ENCODE measurements around the gene RBM28.

Gene RBM28, protein sequence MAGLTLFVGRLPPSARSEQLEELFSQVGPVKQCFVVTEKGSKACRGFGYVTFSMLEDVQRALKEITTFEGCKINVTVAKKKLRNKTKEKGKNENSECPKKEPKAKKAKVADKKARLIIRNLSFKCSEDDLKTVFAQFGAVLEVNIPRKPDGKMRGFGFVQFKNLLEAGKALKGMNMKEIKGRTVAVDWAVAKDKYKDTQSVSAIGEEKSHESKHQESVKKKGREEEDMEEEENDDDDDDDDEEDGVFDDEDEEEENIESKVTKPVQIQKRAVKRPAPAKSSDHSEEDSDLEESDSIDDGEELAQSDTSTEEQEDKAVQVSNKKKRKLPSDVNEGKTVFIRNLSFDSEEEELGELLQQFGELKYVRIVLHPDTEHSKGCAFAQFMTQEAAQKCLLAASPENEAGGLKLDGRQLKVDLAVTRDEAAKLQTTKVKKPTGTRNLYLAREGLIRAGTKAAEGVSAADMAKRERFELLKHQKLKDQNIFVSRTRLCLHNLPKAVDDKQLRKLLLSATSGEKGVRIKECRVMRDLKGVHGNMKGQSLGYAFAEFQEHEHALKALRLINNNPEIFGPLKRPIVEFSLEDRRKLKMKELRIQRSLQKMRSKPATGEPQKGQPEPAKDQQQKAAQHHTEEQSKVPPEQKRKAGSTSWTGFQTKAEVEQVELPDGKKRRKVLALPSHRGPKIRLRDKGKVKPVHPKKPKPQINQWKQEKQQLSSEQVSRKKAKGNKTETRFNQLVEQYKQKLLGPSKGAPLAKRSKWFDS

DNA sequence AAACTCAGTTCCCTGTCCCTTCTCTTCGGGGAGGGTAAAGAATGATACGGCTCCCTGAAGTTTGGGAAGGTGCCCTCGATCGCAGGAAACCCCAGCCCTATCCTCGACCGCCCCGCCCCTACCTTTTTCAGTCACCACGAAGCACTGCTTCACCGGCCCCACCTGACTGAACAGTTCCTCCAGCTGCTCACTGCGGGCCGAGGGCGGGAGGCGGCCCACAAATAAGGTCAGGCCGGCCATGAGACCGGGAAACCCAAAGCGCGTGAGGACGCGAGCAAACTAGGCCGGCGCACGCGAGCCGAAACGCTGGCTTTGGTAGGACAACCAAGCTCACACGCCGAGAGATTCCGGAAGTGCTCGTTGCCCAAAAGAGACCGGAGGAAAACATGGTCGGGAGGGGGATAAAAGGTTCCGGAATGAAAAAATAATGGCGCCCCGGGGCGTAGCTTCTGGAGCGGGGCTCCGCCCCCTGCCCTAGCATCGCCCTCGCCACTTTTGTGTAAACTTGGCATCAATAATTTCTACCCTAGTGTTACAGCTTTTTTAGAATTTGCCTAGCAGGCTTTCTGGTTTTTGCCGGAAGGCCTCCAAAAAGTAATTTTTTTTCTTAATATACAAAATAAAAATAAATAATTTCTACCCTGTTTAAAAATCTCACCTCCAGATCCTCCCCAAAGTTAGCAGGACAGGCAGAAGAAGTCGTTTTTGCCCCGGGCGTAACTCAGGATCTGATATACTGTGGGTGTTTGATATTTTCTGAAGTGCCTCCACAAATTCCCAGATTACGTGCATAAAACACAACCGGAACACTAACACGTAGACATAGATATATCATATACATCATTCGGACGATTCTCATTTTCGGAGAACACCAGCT is at the start of gene RBM28:
Gene RBM28 (minus strand): TSS at position 355 of the 877 bp plus-strand sequence. CDS start 115 bp downstream, at position 240.
- DNase-seq (ENCODE audit: low spot score), result peak; percentile 96

- DNase-seq (ENCODE audit: low spot score), result no peak
Observed at GRCh38 chr7:128392446-128393327, 49.0 kb upstream of the RBM28 start.

- DNase-seq (ENCODE audit: low spot score), result no peak
Observed at GRCh38 chr7:128391805-128392204, 48.1 kb upstream of the RBM28 start.

- DNase-seq (ENCODE audit: low spot score), result no peak
Observed at GRCh38 chr7:128390871-128391565, 47.3 kb upstream of the RBM28 start.

GRCh38 chr7:128389618-128390329 is 46.1 kb upstream of the RBM28 start:
- no peak for DNase-seq (ENCODE audit: low spot score)

GRCh38 chr7:128389085-128389617 is 45.4 kb upstream of the RBM28 start:
- DNase-seq (ENCODE audit: low spot score), result no peak

DNA sequence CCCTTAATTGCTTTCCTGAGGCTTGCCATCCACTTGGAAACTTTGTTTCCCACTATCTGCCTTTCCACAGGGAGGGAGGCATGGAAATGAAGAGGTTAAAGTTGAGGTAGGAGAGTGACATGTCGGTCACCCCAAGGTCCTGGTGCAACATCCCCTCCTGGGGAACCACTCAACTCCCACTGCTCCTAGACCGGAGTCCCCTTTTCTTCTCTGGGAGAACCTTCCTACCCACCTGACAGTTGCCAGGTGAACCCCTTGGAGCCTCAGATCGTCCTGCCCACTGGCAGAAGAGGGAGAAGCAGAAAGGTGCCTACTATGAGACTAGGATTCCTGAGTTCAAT is 44.4 kb upstream of the RBM28 start:
- DNase-seq (ENCODE audit: low spot score), result no peak

DNA sequence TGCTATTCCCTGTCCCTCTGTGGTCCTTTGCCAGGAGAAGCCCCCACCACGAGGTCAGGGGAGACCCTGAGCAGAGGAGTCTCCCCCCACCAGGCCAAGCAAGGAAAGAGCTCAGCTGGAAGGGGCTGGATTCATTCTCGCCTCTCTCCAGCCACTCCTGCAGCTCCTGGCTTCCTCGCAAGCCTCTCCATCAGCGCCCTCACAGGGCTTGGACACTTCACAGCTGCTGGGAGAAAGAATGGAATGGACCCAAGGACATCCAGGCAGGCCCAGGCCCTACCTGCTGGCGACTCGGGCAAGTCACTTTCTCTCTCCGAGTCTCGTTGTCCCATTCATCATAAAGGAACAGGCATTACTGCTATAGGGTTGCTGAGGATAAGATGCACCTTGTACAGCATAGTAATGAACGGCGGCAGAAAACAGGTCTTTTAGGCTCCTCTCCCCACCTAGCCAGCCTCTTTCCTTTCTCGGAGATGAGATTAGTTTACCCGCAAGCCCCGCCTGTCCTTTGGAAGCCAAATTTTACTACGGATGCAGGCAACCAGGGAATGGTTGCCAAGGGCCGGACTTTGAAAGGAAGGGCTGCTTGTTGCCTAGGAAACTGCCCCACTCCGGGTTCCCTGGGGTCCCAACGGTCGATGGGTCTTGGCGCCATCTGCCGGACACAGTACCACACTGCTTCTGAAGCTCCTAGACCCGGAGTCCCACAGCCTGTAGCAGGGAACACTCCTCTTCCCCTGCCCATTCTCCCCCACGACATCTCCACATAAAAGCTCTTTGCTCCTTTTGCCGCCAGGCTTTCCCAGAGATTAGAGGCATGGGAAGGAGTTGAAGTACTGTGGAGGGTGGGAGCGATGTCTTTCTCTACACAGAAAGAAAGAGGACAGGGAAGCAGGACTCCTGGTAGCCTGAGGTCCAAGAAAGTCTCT is 43.8 kb upstream of the RBM28 start:
- peak; percentile 71 for DNase-seq (ENCODE audit: low spot score)

DNA sequence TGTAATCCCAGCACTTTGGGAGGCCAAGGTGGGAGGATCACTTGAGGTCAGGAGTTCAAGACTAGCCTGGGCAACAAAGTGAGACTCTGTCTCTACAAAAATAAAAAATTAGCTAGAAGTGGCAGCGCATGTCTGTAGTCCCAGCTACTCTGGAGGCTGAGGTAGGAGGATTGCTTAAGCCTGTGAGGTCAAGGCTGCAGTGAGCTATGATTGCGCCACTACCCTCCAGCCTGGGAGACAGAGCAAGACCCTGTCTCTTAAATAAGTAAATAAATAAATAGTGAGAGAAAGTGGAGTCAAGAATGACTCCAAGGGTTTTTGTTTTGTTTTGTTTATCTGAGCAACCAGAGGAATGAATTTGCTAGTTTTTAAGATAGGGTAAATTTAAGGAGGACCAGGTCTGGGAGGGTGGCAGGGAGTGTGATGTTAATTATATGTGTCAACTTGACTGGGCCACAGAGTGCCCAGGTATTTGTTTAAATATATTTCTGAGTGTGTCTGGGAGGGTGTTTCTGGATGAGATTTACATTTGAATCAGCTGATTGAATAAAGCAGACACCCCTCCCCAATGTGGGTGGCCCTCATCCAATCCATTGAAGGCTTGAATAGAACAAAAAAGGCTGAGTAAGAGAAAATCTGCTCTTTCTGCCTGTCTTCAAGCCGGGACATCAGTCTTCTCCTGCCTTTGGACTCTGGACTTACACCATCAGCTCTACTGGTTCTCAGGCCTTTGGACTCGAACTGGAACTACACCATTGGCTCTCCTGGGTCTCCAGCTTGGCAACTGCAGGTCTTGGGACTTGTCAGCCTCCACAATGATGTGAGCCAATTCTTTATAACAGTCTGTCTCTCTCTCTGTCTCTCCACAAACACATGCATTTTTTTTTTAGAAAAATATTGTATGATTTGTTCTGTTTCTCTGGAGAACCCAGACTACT is 42.5 kb upstream of the RBM28 start:
- no peak for DNase-seq (ENCODE audit: low spot score)

DNA sequence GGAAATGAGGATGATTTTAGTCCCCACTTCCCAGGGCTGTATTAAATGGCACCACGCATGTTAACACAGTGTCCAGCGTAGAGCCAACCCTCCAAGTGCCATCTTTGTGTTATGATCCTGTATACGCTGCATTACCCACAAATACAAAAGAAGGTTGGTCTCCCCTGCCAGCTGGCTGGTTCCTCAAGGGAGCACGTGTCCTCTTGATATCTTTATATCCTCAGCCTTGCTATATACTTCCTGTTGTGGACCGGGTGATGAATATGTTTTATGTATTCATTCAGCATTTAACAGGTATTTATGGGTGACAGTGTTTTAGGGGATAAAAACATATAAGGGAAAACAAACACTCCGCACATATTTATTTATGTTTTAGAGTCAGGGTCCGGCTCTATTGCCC is 41.0 kb upstream of the RBM28 start:
- no peak for DNase-seq (ENCODE audit: low spot score)

DNA sequence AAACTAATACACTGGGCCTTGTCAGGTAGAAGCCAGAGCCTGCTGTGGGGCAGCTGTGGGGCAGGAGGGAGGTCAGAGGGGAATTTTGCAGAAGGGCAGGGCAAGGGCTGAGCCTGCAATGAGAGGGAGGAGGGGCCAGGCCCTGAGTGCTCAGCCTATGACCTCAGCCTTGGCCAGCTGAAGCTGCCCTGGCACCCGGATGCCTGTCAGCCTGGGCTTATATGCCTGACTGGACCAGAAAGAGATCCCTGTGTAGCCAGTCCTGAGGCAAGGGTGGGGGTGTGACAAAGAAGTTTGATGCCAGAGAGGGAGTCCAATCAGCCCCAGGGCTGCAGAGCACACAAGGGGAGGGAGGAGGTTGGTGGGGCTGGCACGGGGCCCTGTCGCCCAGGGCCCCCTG is 40.1 kb upstream of the RBM28 start:
- DNase-seq (ENCODE audit: low spot score), result no peak

- DNase-seq (ENCODE audit: low spot score), result no peak
Observed at GRCh38 chr7:128381161-128381821, 37.6 kb upstream of the RBM28 start.

GRCh38 chr7:128380483-128381106 is 36.9 kb upstream of the RBM28 start:
- no peak for DNase-seq (ENCODE audit: low spot score)

GRCh38 chr7:128379900-128380479 is 36.3 kb upstream of the RBM28 start:
- no peak for DNase-seq (ENCODE audit: low spot score)

GRCh38 chr7:128378637-128379036 is 34.9 kb upstream of the RBM28 start:
- no peak for DNase-seq (ENCODE audit: low spot score)

DNA sequence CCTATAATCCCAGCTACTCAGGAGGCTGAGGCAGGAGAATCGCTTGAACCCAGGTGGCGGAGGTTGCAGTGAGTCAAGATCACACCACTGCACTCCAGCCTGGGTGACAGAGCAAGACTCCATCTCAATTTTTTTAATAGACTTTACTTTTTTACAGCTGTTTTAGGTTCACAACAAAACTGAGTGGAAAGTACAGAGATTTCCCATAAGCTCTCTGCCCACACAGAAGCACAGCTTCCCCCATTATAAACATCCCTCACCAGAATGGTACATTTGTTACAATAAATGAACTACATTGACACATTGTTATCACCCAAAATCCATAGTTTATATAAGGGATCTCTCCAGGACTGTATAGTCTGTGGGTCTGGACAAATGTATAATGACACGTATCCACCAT is 32.4 kb upstream of the RBM28 start:
- no peak for DNase-seq (ENCODE audit: low spot score)

Data from LoVo (cell line).